HG03159 (cell line): ENCODE results near the gene CLDN22.

Experiments
- ATAC-seq: cut with Tn5 transposase; IDR thresholded peaks from one replicate; pipeline ENCODE4 v1.9.1; 2021; ENCODE audit warnings: mild to moderate bottlenecking, moderate library complexity; ENCODE audit not compliant: unreplicated experiment

The CLDN22 gene

DNA sequence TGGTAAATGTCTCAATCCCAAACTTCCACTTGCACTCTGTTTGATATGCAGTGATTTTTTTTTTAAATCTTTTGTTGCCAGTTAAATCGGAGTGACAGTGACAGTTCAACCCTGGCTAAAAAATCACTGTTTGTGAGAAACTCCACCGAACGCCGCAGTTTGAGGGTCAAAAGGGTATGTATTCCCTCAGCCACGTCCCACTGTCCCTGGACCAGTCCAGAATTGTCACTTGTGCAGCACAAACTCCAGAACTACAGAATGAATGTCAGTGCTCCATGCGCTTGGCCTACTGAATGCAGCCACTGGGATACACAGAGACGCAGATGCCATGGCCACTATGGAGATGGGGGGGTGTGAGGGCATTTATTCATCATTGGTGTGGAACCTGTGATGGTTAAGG is 34.2 kb downstream of the CLDN22 start:
- ATAC-seq: no peak

DNA sequence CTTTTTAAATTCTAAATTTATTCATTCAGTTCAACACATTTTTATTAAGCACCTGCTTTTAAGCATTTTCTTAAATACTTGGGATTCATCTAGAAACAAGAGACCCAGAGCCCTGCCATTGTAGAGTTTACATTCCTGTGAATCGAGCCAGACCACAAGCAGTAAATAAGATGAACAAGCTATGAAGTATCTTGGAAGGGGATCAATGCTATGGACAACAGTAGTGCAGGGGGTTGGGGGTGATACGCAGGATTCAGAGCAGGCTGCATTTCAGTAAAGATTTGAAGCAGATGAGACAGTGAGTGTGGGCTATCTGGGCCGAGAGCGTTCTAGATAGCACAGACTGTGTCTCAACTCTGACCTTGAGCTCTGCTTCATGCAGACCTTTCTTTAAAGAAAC is 35.1 kb downstream of the CLDN22 start:
- no peak for ATAC-seq

DNA sequence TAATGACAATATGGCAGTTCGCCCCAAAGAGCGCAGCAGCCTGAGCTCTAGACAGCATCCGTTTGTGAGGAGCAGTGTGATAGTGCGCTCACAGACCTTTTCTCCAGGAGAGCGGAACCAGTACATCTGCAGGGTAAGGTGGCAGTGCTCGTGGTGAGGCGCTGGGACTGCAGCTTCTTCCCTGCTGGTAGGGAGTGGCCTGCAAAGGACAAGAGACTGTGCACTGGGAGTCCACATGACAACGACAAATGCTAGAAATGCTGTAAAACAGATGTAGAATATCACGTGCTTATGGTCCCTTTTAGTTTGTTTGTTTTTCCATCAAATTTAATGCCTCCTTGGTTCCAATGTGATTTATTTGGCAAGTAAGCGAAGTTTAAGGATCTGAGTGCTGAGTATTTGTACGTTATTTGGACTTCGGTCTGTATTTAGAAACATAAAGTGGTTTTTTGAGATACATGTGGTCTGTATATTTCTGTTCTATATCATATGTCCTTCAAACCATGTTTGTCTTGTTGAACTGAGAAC is 35.8 kb downstream of the CLDN22 start:
- no peak for ATAC-seq

DNA sequence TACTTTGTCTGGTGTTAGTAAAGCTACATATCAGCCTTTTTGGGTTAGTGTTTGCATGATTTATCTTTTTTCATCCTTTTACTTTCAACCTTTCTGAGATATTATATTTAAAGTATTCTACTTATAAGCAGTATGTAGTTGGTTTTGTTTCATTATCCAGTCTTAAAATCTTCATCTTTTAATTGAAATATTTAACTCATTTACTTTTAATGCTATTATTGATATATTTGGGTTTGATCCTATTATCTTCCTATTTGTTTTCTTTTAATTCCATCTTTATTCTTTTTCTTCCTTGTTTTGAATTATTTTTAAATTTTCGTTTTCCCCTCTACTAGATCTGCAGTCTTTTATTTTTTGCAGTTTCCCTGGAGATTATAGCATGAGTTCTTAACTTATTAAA is 44.0 kb downstream of the CLDN22 start:
- no peak for ATAC-seq

DNA sequence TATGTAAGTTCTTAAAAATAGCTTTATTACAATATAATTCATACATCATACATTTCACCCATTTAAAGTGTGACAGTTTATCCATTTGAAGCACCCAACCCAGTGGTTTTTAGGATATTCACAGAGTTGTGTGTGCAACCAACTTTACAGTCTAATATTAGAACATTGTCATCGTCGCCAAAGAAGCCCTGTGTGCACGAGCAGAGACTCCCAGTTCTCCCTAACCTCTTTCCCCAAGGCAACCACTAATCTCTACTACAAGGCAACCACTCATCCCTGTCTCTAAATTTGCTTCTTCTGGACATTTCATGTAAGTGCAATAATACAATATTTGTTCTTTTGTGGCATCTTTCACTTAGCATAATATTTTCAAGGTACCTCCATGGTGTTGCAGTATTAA is 47.7 kb downstream of the CLDN22 start:
- no peak for ATAC-seq

DNA sequence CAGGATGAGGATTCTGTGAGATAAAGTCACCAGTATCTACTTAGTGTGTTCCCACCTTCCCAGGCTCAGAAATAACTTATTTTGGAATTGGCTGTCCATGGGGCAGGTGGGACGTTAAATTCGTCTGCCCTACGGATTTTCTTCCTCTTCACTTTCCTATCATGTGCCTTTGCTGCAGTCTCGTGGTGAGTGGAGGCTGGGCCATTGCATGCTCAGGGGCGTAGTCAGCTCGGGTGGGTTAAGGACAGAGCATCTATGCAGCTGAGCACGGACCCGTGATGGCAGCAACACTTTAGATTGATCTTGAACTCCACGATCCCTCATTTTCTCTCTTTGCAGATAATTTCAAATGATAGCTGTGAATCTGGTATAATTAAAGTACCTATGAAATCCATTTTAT is 51.5 kb downstream of the CLDN22 start:
- no peak for ATAC-seq
